PC-9 (cell line): ENCODE measurements around the gene CLCF1.

Experiments used
- EZH2 ChIP-seq: fragments of 200-600 bp; sonication (generic); IDR thresholded peaks from 2 replicates; pipeline ENCODE4 v1.8.0; 2017; ENCODE audit warnings: antibody characterized with exemption, low read depth
- TF ChIP-seq, protein P1 (sequence below): fragments of 200-600 bp; sonication (generic); conservative IDR thresholded peaks from 2 replicates; pipeline ENCODE4 v1.6.1; 2017; ENCODE audit warnings: mixed run types, antibody characterized with exemption, mild to moderate bottlenecking, moderate library complexity

DNA sequence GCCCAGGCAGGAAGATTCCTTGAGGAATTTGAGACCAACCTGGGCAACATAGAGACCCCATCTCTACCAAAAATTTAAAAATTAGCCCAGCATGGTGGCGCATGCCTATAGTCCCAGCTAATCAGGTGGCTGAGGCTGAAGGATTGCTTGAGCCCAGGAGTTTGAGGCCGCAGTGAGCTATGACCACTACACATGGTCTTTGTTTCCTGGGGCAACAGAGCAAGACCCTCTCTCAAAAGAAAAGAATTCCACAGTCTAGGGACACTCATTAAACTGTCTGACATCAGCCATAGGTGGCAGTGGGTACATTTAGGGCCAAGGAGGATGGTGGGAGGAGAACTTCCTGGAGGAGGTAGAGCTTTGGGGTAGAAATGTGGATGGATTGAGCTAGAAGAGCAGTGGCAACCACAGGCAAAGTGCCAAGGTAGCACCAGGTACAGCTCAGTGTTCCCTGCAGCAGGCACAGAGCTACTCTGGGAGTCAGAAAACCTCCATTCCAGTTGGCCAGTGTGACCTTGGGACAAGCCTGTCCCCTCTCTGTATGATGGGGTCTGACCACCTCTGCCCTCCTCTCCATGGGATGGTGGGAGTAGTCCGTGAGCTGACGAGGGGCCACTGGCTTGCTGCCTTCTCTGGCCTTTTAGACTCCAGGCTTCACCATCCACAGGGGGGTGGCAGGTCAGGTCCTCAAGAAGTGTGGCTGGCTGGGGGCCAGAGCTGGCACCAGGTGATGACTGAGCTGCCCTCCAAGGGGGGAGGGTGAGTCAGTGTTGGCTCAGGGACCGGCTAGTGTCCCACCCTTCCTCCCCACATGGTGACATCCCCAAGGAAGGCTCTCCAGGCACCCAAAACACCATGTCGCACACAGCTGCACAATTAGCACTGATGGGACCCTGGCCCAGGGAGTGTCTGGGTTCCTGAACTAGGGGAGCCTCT is 3.7 kb upstream of the CLCF1 start:
- TF ChIP-seq, protein P1, sequence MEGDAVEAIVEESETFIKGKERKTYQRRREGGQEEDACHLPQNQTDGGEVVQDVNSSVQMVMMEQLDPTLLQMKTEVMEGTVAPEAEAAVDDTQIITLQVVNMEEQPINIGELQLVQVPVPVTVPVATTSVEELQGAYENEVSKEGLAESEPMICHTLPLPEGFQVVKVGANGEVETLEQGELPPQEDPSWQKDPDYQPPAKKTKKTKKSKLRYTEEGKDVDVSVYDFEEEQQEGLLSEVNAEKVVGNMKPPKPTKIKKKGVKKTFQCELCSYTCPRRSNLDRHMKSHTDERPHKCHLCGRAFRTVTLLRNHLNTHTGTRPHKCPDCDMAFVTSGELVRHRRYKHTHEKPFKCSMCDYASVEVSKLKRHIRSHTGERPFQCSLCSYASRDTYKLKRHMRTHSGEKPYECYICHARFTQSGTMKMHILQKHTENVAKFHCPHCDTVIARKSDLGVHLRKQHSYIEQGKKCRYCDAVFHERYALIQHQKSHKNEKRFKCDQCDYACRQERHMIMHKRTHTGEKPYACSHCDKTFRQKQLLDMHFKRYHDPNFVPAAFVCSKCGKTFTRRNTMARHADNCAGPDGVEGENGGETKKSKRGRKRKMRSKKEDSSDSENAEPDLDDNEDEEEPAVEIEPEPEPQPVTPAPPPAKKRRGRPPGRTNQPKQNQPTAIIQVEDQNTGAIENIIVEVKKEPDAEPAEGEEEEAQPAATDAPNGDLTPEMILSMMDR = no peak
- no peak for TF ChIP-seq EZH2
